ENCODE measurements around the gene AANAT.

AANAT gene

DNA sequence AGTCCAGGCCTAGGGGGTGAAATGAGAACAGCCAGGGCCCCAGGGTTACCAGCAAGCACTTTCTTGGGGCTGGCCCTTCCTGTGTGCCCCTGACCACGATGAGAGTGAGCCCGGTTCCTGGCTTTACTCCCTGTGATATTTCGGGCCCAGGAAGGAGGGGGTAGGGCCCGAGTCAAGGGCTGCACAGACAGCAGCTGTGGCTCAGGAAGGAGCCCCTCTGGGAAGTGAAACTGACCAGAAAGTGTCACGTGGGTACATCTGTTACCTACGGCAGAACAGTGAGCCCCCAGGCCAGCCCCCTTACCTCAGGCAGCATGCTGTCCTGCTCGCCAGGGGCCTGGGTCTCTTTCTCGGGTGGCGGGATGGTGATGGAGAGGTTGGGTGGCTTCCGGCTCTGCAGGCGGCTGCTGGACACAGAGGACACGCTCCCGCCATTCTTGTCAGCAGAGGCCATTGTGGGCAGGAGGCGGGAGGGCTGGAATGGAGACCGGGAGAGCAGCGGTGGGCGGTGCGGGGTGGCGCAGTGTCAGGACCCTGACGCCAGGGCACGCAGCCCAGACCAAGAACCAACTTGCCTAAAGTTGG, 13.8 kb downstream of the AANAT start:
- Histone ChIP-seq H3K36me3 (peaks cover 11 to 66% (median 40%) of the 10 kb centered on the region in 11 experiments; a peak in 20 of 22 replicates), H3K27me3 (no peaks in the 10 kb centered on the region), H3K9me3 (replicated peaks in 1 of 11) (no peaks in the 10 kb centered on the region), H3K4me3 (peak overlapping the region in 9 of 10 experiments; percentile 12 to 60 (median 52); a peak in 16 of 20 replicates), H3K27ac (peak overlapping the region; percentile 73 to 97 (median 93); a peak in 21 of 22 replicates), H3K4me1 (peaks cover 93 to 100% (median 98%) of the 10 kb centered on the region in 10 experiments), H3K4me2 (peak overlapping the region; percentile 80 to 98 (median 92)), H4K20me1 (no peaks in the 10 kb centered on the region), H3K9ac (peak overlapping the region; percentile 68 to 88 (median 83))
- no peak for TF ChIP-seq Cebpa-rat (IDR thresholded peaks at IDR 0.05)

DNA sequence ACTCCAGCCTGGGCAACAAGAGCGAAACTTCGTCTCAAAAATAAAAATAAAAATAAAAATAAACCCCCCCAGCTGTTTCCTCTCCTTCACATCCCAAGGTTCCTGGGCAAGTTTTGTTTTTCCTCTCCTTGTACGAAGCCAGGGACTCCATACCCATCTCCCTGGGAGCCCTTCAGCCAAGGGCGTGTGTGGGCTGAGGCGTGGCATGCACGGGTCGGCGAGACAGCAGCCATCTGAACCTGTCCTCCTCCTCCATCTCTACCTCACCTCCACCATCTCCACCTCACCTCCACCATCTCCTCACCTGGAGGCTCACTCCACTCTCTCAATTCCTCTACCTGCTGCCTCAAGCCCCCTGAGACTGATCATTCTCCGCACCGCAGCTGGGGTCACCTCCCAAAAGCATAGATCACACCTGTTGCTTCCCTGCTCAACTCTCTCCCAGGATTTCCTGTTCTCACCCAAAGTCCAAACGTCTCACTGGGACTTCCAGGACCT, 16.9 kb downstream of the AANAT start:
- Histone ChIP-seq H3K4me1 (peaks cover 74 to 99% (median 85%) of the 10 kb centered on the region in 10 experiments), H3K9ac (peak overlapping the region in 5 of 11 experiments; percentile 9 to 44 (median 25); a peak in 6 of 22 replicates), H4K20me1 (no peaks in the 10 kb centered on the region), H3K4me2 (peak overlapping the region; percentile 55 to 98 (median 90)), H3K4me3 (no peak overlapping the region), H3K9me3 (replicated peaks in 1 of 11) (no peaks in the 10 kb centered on the region), H3K27ac (peak overlapping the region in 10 of 11 experiments; percentile 42 to 93 (median 67); a peak in 16 of 22 replicates), H3K27me3 (no peaks in the 10 kb centered on the region), H3K36me3 (peaks cover 0 to 57% (median 28%) of the 10 kb centered on the region in 11 experiments; a peak in 19 of 22 replicates)
- TF ChIP-seq Cebpa-rat (IDR thresholded peaks at IDR 0.05), result no peak

DNA sequence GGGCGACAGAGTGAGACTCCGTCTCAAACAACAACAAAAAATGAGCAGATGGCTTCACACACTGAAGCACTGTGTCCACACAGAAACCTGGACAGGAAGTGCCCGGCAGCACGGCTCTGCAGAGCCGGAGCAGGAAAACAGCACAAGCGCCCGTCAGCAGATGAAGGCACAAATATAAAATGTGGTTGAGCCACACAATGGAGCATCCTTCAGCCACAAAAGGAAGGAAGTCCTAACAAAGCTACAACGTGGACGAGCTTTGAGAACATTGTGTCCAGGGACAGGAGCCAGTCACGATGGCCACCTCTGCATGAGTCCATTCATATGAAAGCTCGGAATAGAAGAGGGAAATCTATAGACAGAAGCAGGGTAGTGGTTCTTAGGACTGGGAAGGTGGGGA, 18.2 kb downstream of the AANAT start:
- Histone ChIP-seq H3K4me2 (peak overlapping the region; percentile 55 to 98 (median 90)), H4K20me1 (no peaks in the 10 kb centered on the region), H3K9ac (peak overlapping the region in 9 of 11 experiments; percentile 12 to 64 (median 54); a peak in 15 of 22 replicates), H3K36me3 (peaks cover 0 to 48% (median 23%) of the 10 kb centered on the region in 11 experiments; a peak in 19 of 22 replicates), H3K27me3 (no peaks in the 10 kb centered on the region), H3K27ac (peak overlapping the region in 10 of 11 experiments; percentile 45 to 93 (median 67); a peak in 19 of 22 replicates), H3K4me3 (0 out of 20 replicates have a peak overlapping the region, but pooled peaks of 1 of the 10 experiments have one; percentile 3), H3K9me3 (replicated peaks in 1 of 11) (no peaks in the 10 kb centered on the region), H3K4me1 (peaks cover 75 to 99% (median 85%) of the 10 kb centered on the region in 10 experiments)
- no peak for TF ChIP-seq Cebpa-rat (IDR thresholded peaks at IDR 0.05)

DNA sequence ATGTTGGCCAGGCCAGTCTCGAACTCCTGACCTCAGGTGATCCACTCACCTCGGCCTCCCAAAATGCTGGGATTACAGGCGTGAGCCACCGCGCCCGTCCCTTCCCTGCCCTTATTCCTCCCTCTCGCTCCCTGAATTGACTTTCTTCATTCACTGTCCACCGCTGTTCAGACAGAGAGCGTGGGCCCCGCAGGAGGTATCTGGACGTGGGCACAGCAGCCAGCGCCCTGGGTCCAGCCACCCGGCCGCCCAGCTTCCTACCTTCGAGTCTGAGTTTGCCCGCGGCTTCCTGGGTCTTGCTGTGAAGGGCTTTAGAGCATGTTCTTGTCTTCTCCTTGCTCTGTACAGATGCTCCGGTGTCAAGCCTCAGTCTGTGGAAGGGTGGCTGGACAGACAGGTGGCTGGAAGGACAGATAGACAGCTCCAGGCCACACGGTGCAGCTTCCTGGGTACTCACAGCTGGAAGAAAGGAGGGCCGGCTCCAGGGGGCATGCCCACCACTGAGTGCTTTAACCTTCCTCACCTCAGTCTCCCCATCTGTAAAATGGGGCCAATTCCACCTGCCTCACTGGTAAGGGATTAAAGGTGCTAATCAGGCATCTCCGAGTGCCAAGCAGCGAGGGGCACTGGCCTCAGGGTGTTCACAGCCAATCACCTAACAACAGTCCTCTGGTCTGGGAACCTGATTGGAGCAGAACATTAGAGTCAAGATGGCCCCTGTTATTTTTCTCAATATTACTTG, 20.2 kb downstream of the AANAT start:
- Histone ChIP-seq H3K9ac (peak overlapping the region in 1 of 11 experiments; percentile 57; a peak in 1 of 22 replicates), H4K20me1 (peaks cover 0 to 3% (median 0%) of the 10 kb centered on the region in 11 experiments; a peak in 1 of 22 replicates), H3K36me3 (peaks cover 0 to 43% (median 23%) of the 10 kb centered on the region in 11 experiments; a peak in 19 of 22 replicates), H3K9me3 (replicated peaks in 1 of 11) (no peaks in the 10 kb centered on the region), H3K4me3 (no peak overlapping the region), H3K4me2 (peak overlapping the region in 3 of 11 experiments; percentile 8 to 46 (median 25); a peak in 4 of 22 replicates), H3K27me3 (no peaks in the 10 kb centered on the region), H3K4me1 (peaks cover 75 to 99% (median 85%) of the 10 kb centered on the region in 10 experiments), H3K27ac (peak overlapping the region in 8 of 11 experiments; percentile 3 to 98 (median 24); a peak in 11 of 22 replicates)
- TF ChIP-seq Cebpa-rat (IDR thresholded peaks at IDR 0.05), result no peak

DNA sequence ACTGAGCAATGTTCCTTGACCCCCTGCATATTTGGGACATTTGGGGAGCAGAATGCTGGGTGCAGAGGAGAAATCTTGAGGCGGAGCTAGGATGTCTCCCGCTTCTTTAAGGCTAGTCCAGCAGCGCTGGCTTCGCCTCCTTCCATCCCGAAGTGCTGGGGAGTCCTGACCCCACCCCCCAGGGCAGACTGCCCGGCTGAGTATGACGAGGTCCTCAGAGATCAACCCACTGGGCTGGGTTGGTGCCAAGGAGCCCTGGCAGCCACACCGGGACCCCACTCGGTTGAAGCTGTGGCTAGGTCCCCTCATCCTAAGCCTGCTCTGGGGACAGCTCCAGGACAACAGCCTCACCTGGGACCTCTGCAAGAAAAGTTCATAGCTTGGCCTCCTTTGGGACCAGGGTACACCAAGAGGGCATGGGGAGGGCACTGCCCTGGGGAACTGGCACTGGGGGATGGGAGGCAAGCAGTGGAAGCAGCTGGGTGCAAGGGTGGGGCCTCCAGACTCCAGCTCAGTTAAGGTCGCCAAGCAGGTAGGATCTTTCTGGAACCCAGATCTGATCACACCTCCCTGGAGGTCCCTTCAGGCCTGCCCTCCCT, 22.8 kb downstream of the AANAT start:
- peak overlapping the region; percentile 80 to 93 (median 87) for H3K9ac ChIP-seq
- no peaks in the 10 kb centered on the region for H3K27me3 ChIP-seq
- H3K4me1 ChIP-seq, result peaks cover 74 to 97% (median 83%) of the 10 kb centered on the region in 10 experiments
- peak overlapping the region; percentile 86 to 98 (median 94) for H3K27ac ChIP-seq
- TF ChIP-seq Cebpa-rat (IDR thresholded peaks at IDR 0.05), result no peak
- H3K4me2 ChIP-seq, result peak overlapping the region; percentile 96 to 100 (median 98)
- peak overlapping the region in 6 of 10 experiments; percentile 8 to 64 (median 24); a peak in 5 of 20 replicates for H3K4me3 ChIP-seq
- H4K20me1 ChIP-seq, result peaks cover 0 to 6% (median 0%) of the 10 kb centered on the region in 11 experiments; a peak in 7 of 22 replicates
- H3K36me3 ChIP-seq, result peaks cover 0 to 34% (median 18%) of the 10 kb centered on the region in 11 experiments; a peak in 19 of 22 replicates
- no peaks in the 10 kb centered on the region for H3K9me3 ChIP-seq (replicated peaks in 1 of 11)

DNA sequence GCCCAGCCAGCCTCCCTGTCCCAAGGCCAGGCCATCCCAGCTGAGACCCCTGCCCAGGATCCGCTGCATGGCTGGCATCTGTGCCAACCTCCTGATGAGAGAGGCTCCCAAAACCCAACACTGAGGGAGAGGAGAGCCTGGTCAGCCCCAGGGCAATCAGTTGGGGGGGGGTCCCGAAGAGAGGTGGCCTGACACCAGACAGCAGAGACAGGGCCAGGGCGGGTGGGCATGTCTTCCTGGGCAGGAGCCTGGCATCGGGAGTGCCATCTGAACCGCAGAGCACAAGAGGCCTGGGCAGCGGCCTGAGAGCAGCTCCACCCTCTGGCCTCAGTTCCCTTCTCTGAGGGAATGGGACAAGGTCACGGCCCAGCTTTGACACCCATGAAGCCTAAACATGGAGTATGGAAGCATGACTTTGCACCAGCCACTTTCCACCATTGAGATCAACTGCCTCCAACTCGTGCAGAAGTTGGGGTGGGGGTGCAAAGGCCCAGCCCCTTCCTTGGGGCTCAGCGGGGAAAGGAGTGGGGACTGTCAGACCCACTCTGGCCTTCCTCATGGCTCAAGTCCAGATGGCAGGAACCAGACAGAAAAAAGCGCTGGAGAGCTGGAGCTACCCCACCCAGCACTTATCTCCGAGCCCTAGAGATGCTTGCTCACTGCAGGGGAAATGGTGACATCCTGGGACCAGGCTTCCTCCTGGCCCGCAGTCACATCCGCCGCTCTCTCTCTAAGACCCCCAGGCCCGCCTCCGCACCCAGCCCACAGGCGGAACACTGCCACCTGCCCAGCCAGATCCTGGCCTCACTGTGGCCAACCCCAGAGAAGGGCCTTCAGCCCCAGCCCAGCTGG, 24.1 kb downstream of the AANAT start:
- Histone ChIP-seq H3K4me1 (peaks cover 76 to 97% (median 83%) of the 10 kb centered on the region in 10 experiments), H3K4me2 (peak overlapping the region; percentile 96 to 100 (median 98)), H4K20me1 (peaks cover 0 to 19% (median 12%) of the 10 kb centered on the region in 11 experiments; a peak in 11 of 22 replicates), H3K9me3 (replicated peaks in 1 of 11) (no peaks in the 10 kb centered on the region), H3K36me3 (peaks cover 0 to 39% (median 22%) of the 10 kb centered on the region in 11 experiments; a peak in 19 of 22 replicates), H3K4me3 (peak overlapping the region; percentile 39 to 64 (median 54); a peak in 19 of 20 replicates), H3K9ac (peak overlapping the region; percentile 80 to 93 (median 87)), H3K27me3 (no peaks in the 10 kb centered on the region), H3K27ac (peak overlapping the region; percentile 86 to 98 (median 94))
- TF ChIP-seq Cebpa-rat (IDR thresholded peaks at IDR 0.05), result peak in 1 of 11 experiments; percentile 51; a peak in 2 of 22 replicates

DNA sequence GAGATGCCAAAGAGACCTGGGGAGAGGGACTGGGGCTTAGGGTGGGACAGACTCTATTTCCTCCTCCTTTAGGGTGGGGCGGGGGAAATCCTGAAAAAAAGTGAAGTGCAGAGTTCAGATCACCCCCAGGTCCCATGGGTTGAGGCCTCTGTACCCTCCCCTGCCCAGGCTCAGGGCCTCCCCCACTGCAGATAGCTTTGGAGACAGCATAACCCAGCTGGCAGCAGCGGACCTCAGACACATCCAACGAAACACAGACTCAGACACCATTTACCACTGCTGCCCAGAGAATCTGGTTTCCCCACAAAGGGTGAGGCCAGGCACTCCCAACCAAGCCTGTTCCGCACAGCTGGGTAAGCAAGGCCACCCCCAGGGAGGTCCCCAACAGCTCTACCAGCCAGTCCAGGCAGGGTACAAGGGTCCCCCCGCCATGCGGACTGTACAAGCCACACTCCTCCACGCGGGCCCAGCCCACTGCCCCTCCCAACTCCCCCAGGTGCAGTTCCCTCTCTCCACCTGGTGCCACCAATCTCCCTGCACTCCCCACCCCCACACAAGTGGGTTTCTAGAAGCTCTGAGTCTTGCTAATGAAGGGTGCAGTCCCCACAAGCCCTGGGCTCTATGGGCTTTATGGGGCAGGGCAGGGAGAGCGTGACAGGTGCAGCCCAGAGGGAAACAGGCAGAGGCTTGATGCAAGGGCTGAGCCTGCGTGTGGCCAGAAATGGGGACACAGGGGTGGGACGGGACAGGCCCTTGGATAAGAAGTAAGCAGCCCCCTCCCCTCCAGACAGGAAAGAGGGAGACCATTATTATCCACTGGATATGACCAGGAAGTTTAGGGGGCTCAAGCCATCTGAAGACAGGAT, 25.0 kb downstream of the AANAT start:
- Histone ChIP-seq H3K9ac (peak overlapping the region; percentile 80 to 93 (median 87)), H3K36me3 (peaks cover 0 to 36% (median 15%) of the 10 kb centered on the region in 11 experiments; a peak in 19 of 22 replicates), H3K4me3 (peak overlapping the region; percentile 39 to 64 (median 54)), H3K4me2 (peak overlapping the region; percentile 96 to 100 (median 98)), H3K4me1 (peaks cover 85 to 97% (median 89%) of the 10 kb centered on the region in 10 experiments), H3K27me3 (no peaks in the 10 kb centered on the region), H3K27ac (peak overlapping the region; percentile 86 to 98 (median 94)), H3K9me3 (replicated peaks in 1 of 11) (no peaks in the 10 kb centered on the region), H4K20me1 (peaks cover 0 to 28% (median 20%) of the 10 kb centered on the region in 11 experiments; a peak in 16 of 22 replicates)
- TF ChIP-seq Cebpa-rat (IDR thresholded peaks at IDR 0.05), result no peak
